ENCODE data around the gene GFI1B.

Gene GFI1B

GRCh38 chr9:132978451-132979131 is at the start of gene GFI1B:
Gene GFI1B, plus strand, starts transcription at chr9:132978694. Its CDS starts 7,985 bp downstream, at chr9:132986679.
- H3K4me1 ChIP-seq (ENCODE audit: control insufficient read depth, insufficient read depth, low read length), result peaks cover 7% of the 10 kb centered on the region
- H3K9me3 ChIP-seq (ENCODE audit: control insufficient read depth, insufficient read depth, low read depth, low read length), result no peaks in the 10 kb centered on the region
- peaks cover 60% of the 10 kb centered on the region for H3K27me3 ChIP-seq (ENCODE audit: control insufficient read depth, insufficient read depth, low read length)
- no peak within 1 kb of the TSS for H3K9ac ChIP-seq (ENCODE audit: low read length)
- peak within 1 kb of the TSS; percentile 4 for H3K4me3 ChIP-seq (ENCODE audit: low read depth, low read length)
- H3K27ac ChIP-seq (ENCODE audit: low read depth, low read length), result no peak within 1 kb of the TSS
- no peaks in the 10 kb centered on the region for H3K36me3 ChIP-seq (ENCODE audit: control insufficient read depth, insufficient read depth, low read length)

GRCh38 chr9:132931178-132931735 is 47.2 kb upstream of the GFI1B start:
- Histone ChIP-seq H3K9ac (ENCODE audit: low read length) (no peak overlapping the region), H3K4me3 (ENCODE audit: low read depth, low read length) (no peak overlapping the region), H3K9me3 (ENCODE audit: control insufficient read depth, insufficient read depth, low read depth, low read length) (no peaks in the 10 kb centered on the region), H3K27ac (ENCODE audit: low read depth, low read length) (no peak overlapping the region), H3K27me3 (ENCODE audit: control insufficient read depth, insufficient read depth, low read length) (no peaks in the 10 kb centered on the region), H3K36me3 (ENCODE audit: control insufficient read depth, insufficient read depth, low read length) (peaks cover 28% of the 10 kb centered on the region), H3K4me1 (ENCODE audit: control insufficient read depth, insufficient read depth, low read length) (no peaks in the 10 kb centered on the region)

DNA sequence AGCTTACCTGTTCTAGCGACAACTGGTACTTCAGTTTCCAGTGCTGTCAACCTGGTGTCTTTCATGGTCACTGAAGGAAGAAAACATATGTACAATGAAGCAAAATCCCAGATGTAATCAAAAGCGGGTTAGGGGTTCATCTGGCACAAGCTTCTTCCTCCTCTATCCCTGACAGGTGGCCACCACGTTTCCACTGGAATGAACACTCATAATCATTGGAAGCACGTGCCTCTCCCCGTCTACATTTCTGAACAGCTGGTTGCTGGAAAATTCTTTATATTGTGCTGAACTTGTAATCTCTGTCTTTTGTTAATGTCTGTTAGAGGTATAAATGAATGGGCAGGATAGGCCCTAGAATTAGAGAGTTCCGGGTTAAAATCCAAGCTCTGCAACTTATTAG is 43.5 kb upstream of the GFI1B start:
- no peak overlapping the region for H3K27ac ChIP-seq (ENCODE audit: low read depth, low read length)
- H3K9ac ChIP-seq (ENCODE audit: low read length), result no peak overlapping the region
- no peaks in the 10 kb centered on the region for H3K9me3 ChIP-seq (ENCODE audit: control insufficient read depth, insufficient read depth, low read depth, low read length)
- H3K4me3 ChIP-seq (ENCODE audit: low read depth, low read length), result no peak overlapping the region
- peaks cover 8% of the 10 kb centered on the region; the same call in 1 of the 2 replicates for H3K36me3 ChIP-seq (ENCODE audit: control insufficient read depth, insufficient read depth, low read length)
- H3K4me1 ChIP-seq (ENCODE audit: control insufficient read depth, insufficient read depth, low read length), result no peaks in the 10 kb centered on the region
- H3K27me3 ChIP-seq (ENCODE audit: control insufficient read depth, insufficient read depth, low read length), result no peaks in the 10 kb centered on the region

DNA sequence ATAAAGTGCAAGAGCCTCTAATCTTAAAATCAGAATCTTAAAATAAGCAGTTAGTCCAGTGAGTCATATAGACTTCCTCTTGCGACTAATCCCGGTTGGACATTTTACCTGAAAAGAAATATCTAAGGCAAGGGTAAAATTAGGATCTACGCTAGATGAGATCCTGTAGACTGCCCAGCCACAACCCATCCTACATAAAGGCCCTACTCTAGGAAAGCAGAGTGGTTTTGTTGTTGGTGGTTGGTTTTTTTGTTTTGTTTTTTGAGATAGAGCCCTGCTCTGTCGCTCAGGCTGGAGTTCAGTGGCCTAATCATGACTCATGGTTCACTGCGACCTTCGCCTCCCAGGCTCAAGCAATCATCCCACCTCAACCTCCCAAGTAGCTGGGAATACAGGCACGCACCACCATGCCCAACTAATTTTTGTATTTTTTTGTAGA is 41.0 kb upstream of the GFI1B start:
- H3K36me3 ChIP-seq (ENCODE audit: control insufficient read depth, insufficient read depth, low read length), result peaks cover 8% of the 10 kb centered on the region; the same call in 1 of the 2 replicates
- no peak overlapping the region for H3K4me3 ChIP-seq (ENCODE audit: low read depth, low read length)
- H3K27me3 ChIP-seq (ENCODE audit: control insufficient read depth, insufficient read depth, low read length), result no peaks in the 10 kb centered on the region
- peaks cover 6% of the 10 kb centered on the region for H3K4me1 ChIP-seq (ENCODE audit: control insufficient read depth, insufficient read depth, low read length)
- H3K9me3 ChIP-seq (ENCODE audit: control insufficient read depth, insufficient read depth, low read depth, low read length), result no peaks in the 10 kb centered on the region
- H3K27ac ChIP-seq (ENCODE audit: low read depth, low read length), result no peak overlapping the region
- H3K9ac ChIP-seq (ENCODE audit: low read length), result no peak overlapping the region

- no peaks in the 10 kb centered on the region for H3K9me3 ChIP-seq (ENCODE audit: control insufficient read depth, insufficient read depth, low read depth, low read length)
- H3K27me3 ChIP-seq (ENCODE audit: control insufficient read depth, insufficient read depth, low read length), result no peaks in the 10 kb centered on the region
- H3K4me1 ChIP-seq (ENCODE audit: control insufficient read depth, insufficient read depth, low read length), result peaks cover 15% of the 10 kb centered on the region
- no peak overlapping the region for H3K27ac ChIP-seq (ENCODE audit: low read depth, low read length)
- no peak overlapping the region for H3K4me3 ChIP-seq (ENCODE audit: low read depth, low read length)
- H3K9ac ChIP-seq (ENCODE audit: low read length), result no peak overlapping the region
- H3K36me3 ChIP-seq (ENCODE audit: control insufficient read depth, insufficient read depth, low read length), result peaks cover 8% of the 10 kb centered on the region; the same call in 1 of the 2 replicates
These were observed 39.3 kb upstream of the GFI1B start for GRCh38 chr9:132939169-132939568.

DNA sequence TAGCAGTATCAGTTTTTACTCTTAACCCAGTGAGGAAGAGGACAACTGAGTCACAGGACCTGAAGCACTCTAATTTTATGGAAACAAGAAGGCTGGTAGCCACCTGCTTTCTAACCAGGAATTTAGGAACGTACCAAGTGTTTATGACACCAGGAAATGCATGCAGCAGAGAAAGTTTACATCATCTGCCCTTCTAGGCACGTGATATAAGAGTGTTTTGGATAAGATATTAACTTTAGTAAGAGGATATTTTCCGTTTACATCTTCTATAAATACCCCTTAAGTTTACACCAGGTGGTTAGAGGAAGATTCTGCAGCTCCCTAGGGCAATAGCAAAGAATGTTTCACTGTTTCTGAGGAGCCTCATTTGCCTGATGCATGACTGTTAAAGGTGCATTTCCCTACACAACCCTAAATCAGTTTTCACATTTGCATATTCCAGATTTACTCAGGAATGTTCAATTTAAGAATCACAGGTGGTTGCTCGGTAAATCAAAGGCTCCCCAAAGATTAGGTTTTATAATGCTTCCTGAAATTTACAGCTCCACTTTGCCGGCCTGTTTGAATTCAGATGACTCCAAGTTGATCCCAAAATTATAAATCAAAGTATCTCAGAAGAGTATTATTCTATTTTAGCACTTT is 35.8 kb upstream of the GFI1B start:
- no peaks in the 10 kb centered on the region for H3K9me3 ChIP-seq (ENCODE audit: control insufficient read depth, insufficient read depth, low read depth, low read length)
- H3K27me3 ChIP-seq (ENCODE audit: control insufficient read depth, insufficient read depth, low read length), result no peaks in the 10 kb centered on the region
- no peak overlapping the region for H3K9ac ChIP-seq (ENCODE audit: low read length)
- 0 out of 2 replicates have a peak, but pooled peaks cover 3% of the 10 kb centered on the region for H3K36me3 ChIP-seq (ENCODE audit: control insufficient read depth, insufficient read depth, low read length)
- peaks cover 28% of the 10 kb centered on the region for H3K4me1 ChIP-seq (ENCODE audit: control insufficient read depth, insufficient read depth, low read length)
- H3K27ac ChIP-seq (ENCODE audit: low read depth, low read length), result no peak overlapping the region
- H3K4me3 ChIP-seq (ENCODE audit: low read depth, low read length), result 0 out of 2 replicates have a peak overlapping the region, but pooled peaks have one; percentile 99

- peak overlapping the region; percentile 100 for H3K27ac ChIP-seq (ENCODE audit: low read depth, low read length)
These were observed 34.7 kb upstream of the GFI1B start for GRCh38 chr9:132943651-132944293.

GRCh38 chr9:132944294-132945185 is 34.0 kb upstream of the GFI1B start, which contains the start of gene TSC1:
Gene TSC1, minus strand, starts transcription at chr9:132944616. Its CDS starts 15,744 bp downstream, at chr9:132928872.
- peak within 1 kb of the TSS; percentile 100 for H3K9ac ChIP-seq (ENCODE audit: low read length)
- peak within 1 kb of the TSS; percentile 100 for H3K27ac ChIP-seq (ENCODE audit: low read depth, low read length)
- peak within 1 kb of the TSS; percentile 99 for H3K4me3 ChIP-seq (ENCODE audit: low read depth, low read length)
- H3K27me3 ChIP-seq (ENCODE audit: control insufficient read depth, insufficient read depth, low read length), result no peaks in the 10 kb centered on the region
- H3K9me3 ChIP-seq (ENCODE audit: control insufficient read depth, insufficient read depth, low read depth, low read length), result no peaks in the 10 kb centered on the region
- H3K4me1 ChIP-seq (ENCODE audit: control insufficient read depth, insufficient read depth, low read length), result peaks cover 28% of the 10 kb centered on the region
- H3K36me3 ChIP-seq (ENCODE audit: control insufficient read depth, insufficient read depth, low read length), result no peaks in the 10 kb centered on the region

More at GRCh38 chr9:132943651-132944293, 34.7 kb upstream of the GFI1B start:
- peak overlapping the region; percentile 100 for H3K9ac ChIP-seq (ENCODE audit: low read length)
- no peaks in the 10 kb centered on the region for H3K27me3 ChIP-seq (ENCODE audit: control insufficient read depth, insufficient read depth, low read length)
- H3K36me3 ChIP-seq (ENCODE audit: control insufficient read depth, insufficient read depth, low read length), result 0 out of 2 replicates have a peak, but pooled peaks cover 3% of the 10 kb centered on the region
- H3K9me3 ChIP-seq (ENCODE audit: control insufficient read depth, insufficient read depth, low read depth, low read length), result no peaks in the 10 kb centered on the region
- peaks cover 28% of the 10 kb centered on the region for H3K4me1 ChIP-seq (ENCODE audit: control insufficient read depth, insufficient read depth, low read length)
- peak overlapping the region; percentile 99 for H3K4me3 ChIP-seq (ENCODE audit: low read depth, low read length)

GRCh38 chr9:132945186-132946130 is 33.0 kb upstream of the GFI1B start:
- Histone ChIP-seq H3K27ac (ENCODE audit: low read depth, low read length) (peak overlapping the region; percentile 100; the same call in 1 of the 2 replicates), H3K27me3 (ENCODE audit: control insufficient read depth, insufficient read depth, low read length) (no peaks in the 10 kb centered on the region), H3K4me1 (ENCODE audit: control insufficient read depth, insufficient read depth, low read length) (peaks cover 28% of the 10 kb centered on the region)

More at GRCh38 chr9:132945186-132946130, 33.0 kb upstream of the GFI1B start:
- H3K4me3 ChIP-seq (ENCODE audit: low read depth, low read length), result peak overlapping the region; percentile 62
- no peaks in the 10 kb centered on the region for H3K36me3 ChIP-seq (ENCODE audit: control insufficient read depth, insufficient read depth, low read length)
- H3K9ac ChIP-seq (ENCODE audit: low read length), result peak overlapping the region; percentile 65
- H3K9me3 ChIP-seq (ENCODE audit: control insufficient read depth, insufficient read depth, low read depth, low read length), result no peaks in the 10 kb centered on the region
